Ovary (tissue), 9 donors: ENCODE results near the gene SCN3B. TPM values are rescaled to one million over a fixed set of nuclear protein-coding genes. Genes with fewer than 3 reads are reported as not detected.
"Not testable (repeated sequence)": the region's sequence is repeated elsewhere in the genome, so short reads cannot be mapped to it uniquely, and the experiment has no call there.

Source experiments
- DNase-seq, 5 donors: peaks; one replicate each; pipeline ENCODE4 v3.0.0-alpha.2; 2019 to 2020
- H3K27ac ChIP-seq, 2 donors: fragments of 200-600 bp; one replicate each; pipeline versions ENCODE4 v1.5.1 to v1.8.0; 2019 to 2022
- H3K27me3 ChIP-seq: fragments of 200-600 bp; one replicate; pipeline ENCODE4 v1.8.0; 2022
- H3K36me3 ChIP-seq: fragments of 200-600 bp; sonication (generic); one replicate; pipeline ENCODE4 v1.5.1; 2019
- H3K4me1 ChIP-seq: one replicate; pipeline ENCODE4 v1.8.1; 2013; ENCODE audit warnings: mild to moderate bottlenecking, moderate library complexity; ENCODE audit not compliant: insufficient read depth
- H3K4me3 ChIP-seq: fragments of 200-600 bp; sonication (generic); one replicate; pipeline ENCODE4 v1.5.1; 2017
- H3K9me3 ChIP-seq, 2 donors: fragments of 200-600 bp in 1 of 2; sonication (generic) in 1 of 2; one replicate each; pipeline versions ENCODE4 v1.5.1 to v1.8.1; 2013 to 2019; ENCODE audit warnings: mild to moderate bottlenecking in 1 of 2, moderate library complexity in 1 of 2
- CTCF ChIP-seq, 3 donors: fragments of 450-650 bp in 2 of 3; fragments of 200-600 bp in 1 of 3; IDR thresholded peaks; one replicate each; pipeline versions ENCODE4 v1.5.1 to v1.8.0; 2016 to 2022; ENCODE audit warnings: antibody characterized with exemption in 3 of 3, mild to moderate bottlenecking in 1 of 3
- EP300 ChIP-seq: sonication (generic); formaldehyde crosslinking; IDR thresholded peaks from one replicate; pipeline ENCODE4 v1.6.1; 2017; ENCODE audit warnings: antibody characterized with exemption
- POLR2A ChIP-seq: fragments of 450-650 bp; IDR thresholded peaks from one replicate; pipeline ENCODE4 v1.6.1; 2017; ENCODE audit warnings: antibody characterized with exemption, mild to moderate bottlenecking, moderate library complexity
- WGBS, 3 donors: extraction: QIAGEN DNeasy Blood & Tissue Kit in 1 of 3; methylation state at CpG; one replicate each; pipeline versions ENCODE4 v1.1.5 to v1.1.7; 2013 to 2017; 5-methylcytosine and 5-hydroxymethylcytosine counted together
- intact Hi-C, 4 donors: fragments of 100-400 bp; cut with DNase I; formaldehyde crosslinking; loops; one replicate each; pipeline versions ENCODE4 v1.11.0 to v1.15.1; 2022 to 2023
- polyA plus RNA-seq, 2 donors: library from polyadenylated mRNA; stranded (reverse); fragments of 200-250 nt in 1 of 2; fragments of 350-450 nt in 1 of 2; fragmentation: Illumina TruSeq in 1 of 2; extraction: RNeasy Lipid Tissue Mini Kit (QIAGEN cat#74804) in 1 of 2; gene quantifications; one replicate each; pipeline ENCODE4 v1.2.3, GENCODE V29; 2013 to 2014
- total RNA-seq, 7 donors: library from RNA; depleted of rRNA in 2 of 7; stranded (reverse); fragments of >200 nt in 2 of 7; fragmentation: NEBNext Ultra II Directional in 3 of 7; extraction: Animal tissue kit (Norgen Biotek cat#: 25700) in 3 of 7; gene quantifications; one replicate each; pipeline versions ENCODE4 v1.1.0 to v1.2.4, GENCODE V29; 2016 to 2023
- donor health status: DM: no; HTN: no; CAD: no; lungs with moderate emphysema.
- donor health status: DM: no; HTN: no; CAD: no.
- donor health status: Bipolar disorder and iron deficiency.
- donor health status: DM: yes; HTN: yes; CAD: no.
- donor health status: DM: no; HTN: no; CAD: no.
- donor health status: DM: yes; HTN: yes; CAD: no.

The SCN3B gene
- total and polyA plus RNA-seq, 9 donors, result 0.66 to 3.1 (median 1.4) TPM

GRCh38 chr11:123671534-123671933 is 17.1 kb upstream of the SCN3B start:
- Histone ChIP-seq H3K27ac (no peak overlapping the region), H3K4me3 (no peak overlapping the region), H3K9me3 (no peaks in the 10 kb centered on the region), H3K36me3 (no peaks in the 10 kb centered on the region), H3K4me1 (no peaks in the 10 kb centered on the region), H3K27me3 (no peaks in the 10 kb centered on the region)
- WGBS, 3 donors, result 65 to 73% (median 71%) methylated on average over 9 of the region's 9 CpGs
- TF ChIP-seq POLR2A (no peak), EP300 (no peak), CTCF (IDR thresholded peaks at IDR 0.05) (no peak)
- no peak for DNase-seq
- intact Hi-C loops, result no loop called here

- 47 to 72% (median 65%) methylated on average over 1 of the region's 1 CpG for WGBS, 3 donors
- no peaks in the 10 kb centered on the region for H3K36me3 ChIP-seq
- intact Hi-C loops, result no loop called here
- H3K27ac ChIP-seq, result no peak overlapping the region
- H3K4me1 ChIP-seq, result no peaks in the 10 kb centered on the region
- H3K4me3 ChIP-seq, result no peak overlapping the region
- TF ChIP-seq POLR2A, result no peak
- TF ChIP-seq CTCF (IDR thresholded peaks at IDR 0.05), result no peak
- no peak for TF ChIP-seq EP300
- H3K9me3 ChIP-seq, result no peaks in the 10 kb centered on the region
- no peaks in the 10 kb centered on the region for H3K27me3 ChIP-seq
- no peak for DNase-seq
Observed at GRCh38 chr11:123670081-123670480, 15.7 kb upstream of the SCN3B start.

GRCh38 chr11:123665306-123665705 is 10.9 kb upstream of the SCN3B start:
- Histone ChIP-seq H3K4me3 (no peak overlapping the region), H3K27me3 (no peaks in the 10 kb centered on the region), H3K4me1 (no peaks in the 10 kb centered on the region), H3K27ac (no peak overlapping the region), H3K9me3 (no peaks in the 10 kb centered on the region), H3K36me3 (no peaks in the 10 kb centered on the region)
- intact Hi-C loops, result no loop called here
- TF ChIP-seq POLR2A (no peak), CTCF (IDR thresholded peaks at IDR 0.05) (no peak), EP300 (no peak)
- WGBS, 3 donors, result 47 to 71% (median 49%) methylated on average over 1 of the region's 1 CpG
- no peak for DNase-seq

- H3K27me3 ChIP-seq, H3K9me3 ChIP-seq, DNase-seq, H3K36me3 ChIP-seq, H3K27ac ChIP-seq, H3K4me1 ChIP-seq, intact Hi-C loops, H3K4me3 ChIP-seq: not testable (repeated sequence)
- WGBS, 3 donors, result 34 to 50% (median 44%) methylated on average over 3 of the region's 3 CpGs
Observed at GRCh38 chr11:123659965-123660364, 5.5 kb upstream of the SCN3B start.

GRCh38 chr11:123659311-123659710 is 4.9 kb upstream of the SCN3B start:
- H3K27me3 ChIP-seq, result no peaks in the 10 kb centered on the region

More at GRCh38 chr11:123659311-123659710, 4.9 kb upstream of the SCN3B start:
- Histone ChIP-seq H3K36me3 (no peaks in the 10 kb centered on the region), H3K9me3 (no peaks in the 10 kb centered on the region), H3K27ac (no peak overlapping the region), H3K4me3 (no peak overlapping the region), H3K4me1 (peaks cover 2% of the 10 kb centered on the region)
- TF ChIP-seq EP300 (no peak), POLR2A (no peak), CTCF (IDR thresholded peaks at IDR 0.05) (no peak)
- intact Hi-C loops, result no loop called here
- peak in 1 of 5 donors; percentile 18 for DNase-seq
- WGBS, 3 donors, result 63 to 81% (median 75%) methylated on average over 2 of the region's 2 CpGs
